CD4-positive, alpha-beta T cell treated with Interleukin-17A for 4 hours (primary cell): Measurements from ENCODE around the gene CHTF18.

Source experiments
- DNase-seq: peaks from one replicate; pipeline ENCODE4 v3.0.0-alpha.2; 2020; ENCODE audit warnings: mixed read lengths

Gene CHTF18

DNA sequence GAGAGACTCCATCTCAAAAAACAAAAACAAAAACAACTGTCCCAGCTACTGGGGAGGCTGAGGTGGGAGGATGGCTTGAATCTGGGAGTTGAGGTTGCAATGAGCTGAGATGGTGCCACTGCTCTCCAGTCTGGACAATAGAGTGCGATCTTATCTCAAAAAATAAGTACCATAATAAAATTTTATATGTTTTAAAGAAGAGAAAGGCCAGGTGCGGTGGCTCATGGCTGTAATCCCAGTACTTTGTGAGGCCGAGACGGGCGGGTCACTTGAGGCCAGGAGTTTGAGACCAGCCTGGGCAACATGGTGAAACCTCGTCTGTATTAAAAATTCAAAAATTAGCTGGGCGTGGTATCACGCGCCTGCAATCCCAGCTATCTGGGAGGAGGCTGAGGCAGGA, 11.6 kb upstream of the CHTF18 start:
- no peak for DNase-seq

DNA sequence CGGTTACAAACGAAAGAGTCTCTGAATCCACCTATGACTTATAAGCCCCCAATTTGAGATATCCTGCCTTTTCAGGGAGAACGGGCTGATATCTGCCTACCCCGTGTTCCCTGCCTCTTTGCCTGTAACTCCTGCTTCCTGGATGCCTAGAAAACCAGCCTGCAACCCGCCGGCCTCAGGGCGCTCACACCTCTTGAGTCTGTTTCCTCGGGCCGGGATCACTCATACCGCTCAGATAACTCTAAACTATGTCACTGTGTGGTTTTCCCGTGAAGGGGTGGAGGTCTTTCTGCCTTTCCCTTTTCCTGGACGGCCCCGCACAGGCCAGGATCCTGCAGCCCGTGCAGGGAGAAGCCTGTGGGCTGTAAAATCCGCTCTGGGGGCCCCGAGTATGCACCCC, 10.6 kb upstream of the CHTF18 start:
- no peak for DNase-seq

DNA sequence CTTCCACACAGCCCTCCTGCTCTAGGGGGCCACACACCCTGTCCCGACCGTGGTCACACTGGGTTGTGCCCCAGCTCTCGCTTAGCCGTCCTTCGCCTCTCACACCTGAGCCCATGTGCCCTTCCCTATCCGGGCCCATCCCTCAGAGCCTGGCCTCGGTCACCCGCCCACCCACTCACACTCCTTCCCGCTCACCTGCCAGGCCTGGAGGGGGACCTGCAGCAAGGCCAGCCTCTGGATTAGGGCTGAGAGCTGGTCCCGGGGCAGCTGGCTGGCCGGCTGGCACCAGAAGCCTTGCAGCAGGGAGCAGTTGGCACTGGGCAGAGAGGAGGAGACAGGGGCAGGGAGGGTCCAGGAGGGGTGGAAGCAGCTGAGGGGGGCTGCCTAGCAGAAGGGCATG, 10.0 kb upstream of the CHTF18 start:
- no peak for DNase-seq

DNA sequence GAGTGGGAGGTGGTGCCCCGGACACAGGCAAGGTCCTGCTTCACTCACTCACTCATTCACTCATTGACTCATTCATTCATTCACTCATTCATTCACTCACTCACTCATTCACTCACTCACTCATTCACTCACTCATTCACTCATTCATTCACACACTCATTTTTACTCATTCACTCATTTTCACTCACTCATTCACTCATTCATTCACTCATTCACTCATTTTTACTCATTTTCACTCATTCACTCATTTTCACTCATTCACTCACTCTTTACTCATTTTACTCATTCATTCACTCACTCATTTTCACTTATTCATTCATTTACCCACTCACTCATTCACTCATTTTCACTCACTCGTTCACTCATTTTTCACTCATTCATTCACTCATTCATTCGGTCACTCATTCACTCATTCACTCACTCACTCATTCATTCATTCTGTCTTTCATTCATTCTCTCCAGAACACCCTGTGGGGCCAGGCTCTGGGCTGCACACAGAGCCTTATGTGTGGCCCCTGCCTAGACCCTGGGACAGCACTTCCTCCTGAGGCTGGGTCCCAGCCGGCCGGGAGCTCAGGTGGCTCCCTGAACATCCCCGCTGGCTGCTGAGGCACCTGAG, 9.4 kb upstream of the CHTF18 start:
- DNase-seq: no peak

DNA sequence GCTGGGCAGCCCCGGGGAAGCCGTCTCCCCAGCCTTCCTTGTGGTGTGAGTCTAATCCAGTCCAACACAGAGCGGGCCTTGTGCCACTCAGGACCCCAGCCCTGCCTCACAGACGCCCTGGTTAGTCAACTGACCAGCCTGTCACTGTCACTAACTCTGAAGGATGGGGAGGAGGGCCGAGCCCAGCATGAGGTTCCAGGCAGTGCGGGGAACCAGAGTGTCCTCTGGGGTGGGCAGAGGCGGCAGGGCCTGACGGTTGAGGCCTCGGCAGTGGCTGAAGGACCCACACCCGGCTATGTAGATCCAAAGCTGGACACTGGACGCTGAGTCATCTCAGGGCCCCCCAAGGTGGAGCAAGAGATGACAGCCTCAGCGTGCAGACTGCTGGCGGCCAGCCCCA, 8.9 kb upstream of the CHTF18 start:
- DNase-seq: no peak

DNA sequence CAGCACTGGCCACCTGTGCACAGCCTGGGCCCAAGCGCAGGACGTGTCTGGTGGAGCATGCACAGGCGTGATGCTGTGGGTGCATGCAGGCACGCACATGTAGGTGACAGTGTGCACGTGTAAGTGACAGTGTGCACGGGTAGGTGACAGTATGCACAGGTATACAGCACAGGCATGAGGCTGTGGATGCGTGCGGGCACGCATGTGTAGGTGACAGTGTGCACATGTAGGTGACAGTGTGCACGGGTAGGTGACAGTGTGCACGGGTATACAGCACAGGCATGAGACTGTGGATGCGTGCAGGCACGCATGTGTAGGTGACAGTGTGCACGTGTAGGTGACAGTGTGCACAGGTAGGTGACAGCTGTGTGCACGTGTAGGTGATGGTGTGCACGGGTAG, 8.1 kb upstream of the CHTF18 start:
- DNase-seq: no peak

DNA sequence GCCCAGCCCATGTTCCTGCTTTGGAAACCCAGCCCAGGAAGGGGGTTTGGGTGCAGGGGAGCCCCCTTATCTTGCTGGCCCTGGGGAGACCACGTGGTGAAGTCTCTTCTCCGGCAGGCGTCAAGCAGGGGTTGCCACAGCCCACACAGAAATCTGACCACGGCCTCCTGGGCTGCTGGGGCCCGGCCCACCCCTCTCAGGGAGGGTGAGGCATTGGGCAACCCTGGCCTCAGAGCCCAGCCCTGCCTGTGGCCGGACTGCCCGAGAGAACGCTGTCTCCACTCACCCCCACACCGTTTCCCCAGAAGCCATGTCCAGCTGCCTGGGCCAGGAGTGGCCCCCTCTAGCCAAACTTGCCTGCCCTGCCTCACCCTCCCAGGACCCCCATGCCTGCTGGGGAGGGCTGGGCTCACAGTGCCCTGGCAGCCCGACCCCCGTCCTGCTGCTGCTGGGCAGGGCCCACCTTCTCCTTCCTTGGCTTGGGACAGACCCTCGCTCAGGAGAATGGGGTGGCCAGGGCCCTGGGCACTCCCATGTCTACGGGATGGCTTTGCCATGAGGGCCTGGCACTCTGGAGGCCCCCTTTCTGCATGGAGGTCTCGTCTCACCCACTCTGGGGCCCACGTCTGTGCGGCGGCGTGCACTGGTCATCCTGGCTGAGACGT, 6.9 kb upstream of the CHTF18 start:
- no peak for DNase-seq

DNA sequence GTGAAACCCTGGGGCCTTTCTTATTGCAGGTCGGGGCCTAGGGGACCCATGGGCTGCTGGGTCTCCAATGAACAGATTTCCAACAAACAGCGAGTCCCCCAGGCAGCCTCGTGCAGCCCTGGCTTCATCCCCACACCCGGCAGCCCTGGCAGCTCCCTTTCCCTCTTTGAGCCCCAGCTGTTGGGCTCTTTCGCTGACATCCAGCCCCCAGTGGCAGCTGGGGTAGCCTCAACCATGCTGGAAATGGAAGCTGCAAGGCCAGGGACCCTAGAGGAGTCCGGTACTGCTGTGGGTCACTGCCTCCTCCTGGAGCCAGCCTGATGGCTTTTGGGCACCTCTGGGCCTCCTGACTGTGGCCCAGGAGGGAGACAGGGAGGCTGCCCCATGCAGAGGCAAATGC, 6.2 kb upstream of the CHTF18 start:
- no peak for DNase-seq

DNA sequence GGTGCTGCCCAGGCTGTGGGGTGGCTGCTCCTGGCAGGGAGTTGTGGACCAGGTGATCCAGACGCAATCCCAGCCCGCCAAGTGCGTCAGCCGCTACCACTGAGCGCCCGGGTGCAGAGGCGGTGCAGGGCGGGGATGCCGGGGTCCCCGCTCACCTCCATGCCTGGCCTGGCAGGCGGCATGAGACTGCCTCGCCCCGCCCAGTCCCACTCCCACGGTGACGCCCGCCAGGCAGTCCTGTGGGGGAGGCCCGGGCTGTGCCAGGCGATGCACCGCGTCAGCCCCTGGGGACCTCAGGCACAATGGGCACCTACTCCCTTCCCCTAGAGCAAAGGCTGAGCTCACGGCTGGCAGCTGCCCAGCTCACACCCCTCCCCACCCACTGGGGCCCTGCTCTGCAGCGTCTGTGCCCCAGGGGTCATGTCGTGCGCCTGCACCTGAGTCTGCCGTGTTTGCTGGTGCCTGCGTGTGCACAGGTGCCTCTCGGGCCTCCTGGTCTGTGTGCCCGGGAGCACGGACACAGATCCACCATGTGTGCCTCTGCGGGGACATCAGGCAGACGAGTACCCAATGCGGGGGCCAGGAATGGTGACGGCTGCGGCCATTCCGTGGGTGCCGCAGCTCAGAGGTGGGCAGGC, 5.5 kb upstream of the CHTF18 start:
- DNase-seq: no peak

DNA sequence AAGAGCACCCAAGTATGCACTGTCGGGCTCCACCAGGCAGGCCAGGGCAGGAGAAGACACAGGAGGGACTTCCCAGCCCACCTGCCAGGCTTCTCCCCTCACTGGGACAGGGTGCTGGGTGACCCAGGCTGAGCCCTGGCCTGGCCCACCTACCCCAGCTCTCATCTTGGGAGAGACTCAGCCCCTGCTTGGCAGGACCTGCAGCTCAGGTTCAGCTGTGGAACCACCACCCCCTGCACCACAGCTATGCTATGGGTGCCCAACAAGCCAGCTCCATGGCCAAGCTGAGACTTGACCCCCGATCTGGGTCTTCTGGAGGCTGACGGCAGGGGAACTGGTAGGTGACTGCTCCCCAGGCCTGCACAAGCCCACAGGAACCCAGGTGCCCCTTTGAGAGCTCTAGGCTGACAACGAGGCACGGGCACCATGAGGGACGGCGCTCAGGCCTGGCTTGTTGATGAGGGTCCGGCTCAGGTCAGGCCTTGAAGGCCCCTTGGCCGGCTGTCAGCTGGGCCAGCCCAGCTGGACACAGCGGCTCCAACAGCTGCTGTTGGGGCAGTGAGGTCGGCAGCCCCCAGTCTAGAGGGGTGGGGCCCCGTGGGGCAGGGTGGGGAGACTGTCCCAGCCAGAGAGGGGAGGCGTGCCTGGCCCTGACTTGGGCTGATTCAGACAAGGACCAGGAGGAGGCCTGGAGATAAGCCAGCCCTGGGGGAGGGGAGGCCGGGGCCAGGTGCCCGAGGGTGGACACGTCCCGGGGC, 4.8 kb upstream of the CHTF18 start:
- no peak for DNase-seq

DNA sequence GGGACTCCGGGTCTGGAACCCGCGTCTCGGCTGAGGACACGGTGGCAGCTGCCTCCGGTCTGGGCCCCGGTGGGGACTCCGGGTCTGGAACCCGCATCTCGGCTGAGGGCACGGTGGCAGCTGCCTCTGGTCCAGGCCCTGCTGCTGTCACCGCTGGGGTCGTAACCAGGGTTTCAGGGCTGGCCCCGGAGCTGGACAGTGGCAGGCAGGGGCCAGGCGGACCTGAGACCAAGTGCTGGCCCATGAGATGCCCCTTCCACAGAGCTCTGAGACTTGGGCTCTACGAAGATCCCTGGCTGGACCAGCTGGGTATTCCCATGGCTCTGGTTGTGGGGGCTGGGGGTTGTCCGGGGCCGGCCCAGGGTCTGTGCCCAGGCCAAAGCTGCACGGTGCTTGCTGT, 4.0 kb upstream of the CHTF18 start:
- no peak for DNase-seq

DNA sequence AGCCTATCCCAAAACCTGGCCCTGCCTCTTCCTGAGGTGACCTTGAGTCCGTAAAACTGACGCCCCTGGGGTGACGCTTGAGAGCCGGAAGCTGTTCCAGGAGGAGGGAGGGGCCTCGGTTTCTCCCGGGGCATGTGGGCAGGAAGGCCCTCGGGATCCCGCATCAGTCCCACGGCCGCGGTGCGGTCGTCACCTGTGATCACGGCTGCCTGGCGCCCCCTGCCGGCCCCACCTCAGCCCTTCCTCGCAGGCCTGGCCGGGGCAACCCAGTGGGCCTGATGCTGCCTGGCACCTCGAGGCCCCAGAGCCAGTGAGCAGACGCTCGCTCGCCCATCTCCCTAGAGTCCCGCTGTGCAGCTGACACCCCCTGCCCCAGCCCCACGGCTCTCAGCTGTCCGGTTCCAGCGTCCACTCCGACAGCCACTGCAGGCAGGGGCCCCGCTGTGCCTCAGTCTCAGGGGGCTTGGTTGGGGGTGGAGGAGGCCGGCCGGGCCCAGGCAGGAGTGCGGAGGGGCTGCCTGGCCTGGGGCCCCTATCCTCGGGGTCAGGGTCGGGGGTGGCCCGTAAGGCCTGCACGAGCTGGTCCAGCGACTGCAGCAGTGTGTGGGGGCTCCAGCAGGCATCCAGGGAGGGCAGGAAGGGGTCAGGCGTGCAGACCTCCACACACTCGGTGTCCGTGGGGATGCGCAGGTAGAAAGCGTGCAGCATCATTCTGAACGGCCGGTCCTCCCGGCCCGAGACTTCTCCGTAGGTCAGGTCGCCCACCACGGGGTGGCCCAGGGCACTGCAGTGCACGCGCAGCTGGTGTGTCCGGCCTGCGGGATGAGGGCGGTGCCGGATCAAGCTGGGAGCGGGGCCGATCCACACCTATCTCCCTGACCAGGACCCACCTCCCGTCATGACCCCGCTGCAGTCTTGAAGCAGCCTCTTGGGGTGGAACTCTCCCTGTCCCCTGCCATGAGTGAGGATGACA, 2.6 kb upstream of the CHTF18 start:
- DNase-seq: peak; percentile 86

DNA sequence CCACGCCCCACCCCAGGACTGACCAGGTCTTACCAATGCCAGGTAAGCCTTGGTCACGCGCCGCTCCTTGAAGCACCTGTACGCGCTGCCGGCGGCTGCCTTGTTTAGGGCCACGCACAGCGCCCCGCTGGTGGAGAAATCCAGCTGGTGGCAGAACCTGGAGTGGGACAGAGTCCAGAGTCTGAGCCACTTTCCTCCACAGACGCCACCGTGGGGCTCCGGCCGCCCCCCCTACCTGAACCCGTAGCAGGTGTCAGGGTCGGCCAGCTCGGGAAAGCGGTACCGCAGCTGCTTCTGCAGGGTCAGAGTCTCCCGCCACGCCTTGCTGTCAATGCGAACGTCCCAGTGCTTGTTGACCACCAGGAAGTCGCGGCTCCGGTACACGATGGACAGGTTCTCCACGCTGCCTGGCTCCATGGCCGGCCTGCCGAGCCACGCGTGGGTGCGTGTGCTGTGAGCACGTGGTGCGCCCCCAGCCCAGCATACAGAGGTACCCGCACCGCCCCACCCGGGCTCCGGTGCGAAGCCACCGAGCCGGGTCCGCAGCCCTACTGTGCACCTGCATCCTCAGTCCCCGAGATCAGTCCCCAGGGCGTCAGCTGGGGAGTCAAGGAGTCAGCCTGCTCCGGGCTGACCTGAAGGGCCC, 976 bp upstream of the CHTF18 start:
- DNase-seq: no peak

DNA sequence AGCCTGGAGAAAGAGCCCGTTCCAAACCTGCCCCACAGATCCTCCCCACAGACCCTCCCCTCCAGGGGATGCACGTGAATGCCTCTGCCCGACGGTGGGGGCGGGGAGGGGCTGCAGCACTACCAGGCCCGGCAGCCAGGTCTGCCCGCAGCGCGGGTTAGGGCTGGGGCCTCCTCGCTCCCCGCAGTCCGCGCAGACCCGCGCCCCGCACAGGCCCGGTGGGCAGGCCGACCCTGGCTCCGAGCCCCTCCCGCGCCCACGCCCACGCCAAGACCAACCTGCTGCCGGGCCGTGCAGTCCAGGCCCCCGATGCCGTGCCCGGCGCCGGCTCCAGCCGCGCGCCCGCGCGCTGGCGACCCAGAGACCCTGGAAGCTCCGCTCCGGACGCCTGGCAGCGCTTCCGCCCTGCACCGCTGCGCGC, 432 bp upstream of the CHTF18 start, which contains the start of gene RPUSD1:
Gene RPUSD1 (minus strand): TSS at position 404 of the 421 bp plus-strand sequence. CDS start 644 bp downstream, outside the sequence.
- DNase-seq: no peak

DNA sequence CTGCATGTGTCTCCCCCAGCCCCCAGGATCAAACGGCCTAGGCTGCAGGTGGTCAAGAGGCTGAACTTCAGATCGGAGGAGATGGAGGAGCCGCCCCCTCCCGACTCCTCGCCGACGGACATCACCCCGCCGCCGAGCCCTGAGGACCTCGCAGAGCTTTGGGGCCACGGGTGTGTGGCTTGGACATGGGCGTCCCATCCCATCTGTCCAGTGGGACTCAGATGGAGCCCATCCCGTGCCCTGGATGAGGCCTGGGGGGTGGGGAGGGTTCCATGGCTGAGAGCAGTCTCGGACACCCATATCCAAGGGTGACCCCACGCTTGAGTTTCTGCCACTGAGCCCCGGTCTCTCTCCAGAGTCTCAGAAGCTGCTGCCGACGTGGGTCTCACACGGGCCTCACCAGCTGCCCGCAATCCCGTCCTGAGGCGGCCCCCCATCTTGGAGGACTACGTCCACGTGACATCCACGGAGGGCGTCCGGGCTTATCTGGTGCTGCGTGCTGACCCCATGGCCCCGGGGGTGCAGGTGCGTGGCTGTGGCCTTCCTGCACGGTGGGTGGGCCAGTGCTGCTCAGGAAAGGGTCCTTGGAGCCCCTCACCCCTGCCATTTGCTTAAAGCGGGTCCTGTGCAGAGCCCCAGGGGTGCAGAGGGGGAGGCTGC, 901 bp downstream of the CHTF18 start:
- DNase-seq: no peak

DNA sequence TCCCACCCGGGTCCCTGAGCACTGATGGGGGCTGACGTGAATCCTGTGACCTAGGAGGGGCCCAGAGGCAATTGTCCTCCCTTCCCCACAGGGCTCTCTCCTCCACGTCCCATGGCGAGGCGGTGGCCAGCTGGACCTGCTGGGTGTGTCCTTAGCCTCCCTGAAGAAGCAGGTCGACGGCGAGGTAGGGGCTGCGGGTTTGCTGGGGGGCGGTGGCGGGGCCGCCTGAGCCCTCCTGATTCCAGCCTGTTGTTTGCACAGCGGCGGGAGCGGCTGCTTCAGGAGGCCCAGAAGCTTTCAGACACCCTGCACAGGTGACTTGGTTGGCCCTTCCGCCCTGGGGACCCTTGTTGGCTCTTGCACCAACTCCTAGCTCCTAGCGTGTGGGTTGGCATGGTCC, 1.7 kb downstream of the CHTF18 start:
- no peak for DNase-seq

DNA sequence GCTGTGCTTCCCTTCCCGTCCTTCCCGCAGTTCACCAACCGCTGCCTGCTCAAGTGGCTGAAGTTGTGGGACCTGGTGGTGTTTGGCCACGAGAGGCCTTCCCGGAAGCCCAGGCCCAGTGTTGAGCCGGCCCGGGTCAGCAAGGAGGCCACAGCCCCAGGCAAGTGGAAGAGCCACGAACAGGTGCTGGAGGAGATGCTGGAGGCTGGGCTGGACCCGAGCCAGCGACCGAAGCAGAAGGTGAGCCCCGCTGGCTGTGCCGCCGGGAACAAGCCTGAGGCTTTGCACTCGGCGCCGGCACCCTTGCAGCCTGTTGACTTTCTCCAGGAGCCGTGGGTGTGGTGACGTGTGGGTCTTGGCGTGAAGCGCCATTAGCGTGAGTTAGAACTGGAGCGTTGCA, 2.7 kb downstream of the CHTF18 start:
- DNase-seq: no peak

DNA sequence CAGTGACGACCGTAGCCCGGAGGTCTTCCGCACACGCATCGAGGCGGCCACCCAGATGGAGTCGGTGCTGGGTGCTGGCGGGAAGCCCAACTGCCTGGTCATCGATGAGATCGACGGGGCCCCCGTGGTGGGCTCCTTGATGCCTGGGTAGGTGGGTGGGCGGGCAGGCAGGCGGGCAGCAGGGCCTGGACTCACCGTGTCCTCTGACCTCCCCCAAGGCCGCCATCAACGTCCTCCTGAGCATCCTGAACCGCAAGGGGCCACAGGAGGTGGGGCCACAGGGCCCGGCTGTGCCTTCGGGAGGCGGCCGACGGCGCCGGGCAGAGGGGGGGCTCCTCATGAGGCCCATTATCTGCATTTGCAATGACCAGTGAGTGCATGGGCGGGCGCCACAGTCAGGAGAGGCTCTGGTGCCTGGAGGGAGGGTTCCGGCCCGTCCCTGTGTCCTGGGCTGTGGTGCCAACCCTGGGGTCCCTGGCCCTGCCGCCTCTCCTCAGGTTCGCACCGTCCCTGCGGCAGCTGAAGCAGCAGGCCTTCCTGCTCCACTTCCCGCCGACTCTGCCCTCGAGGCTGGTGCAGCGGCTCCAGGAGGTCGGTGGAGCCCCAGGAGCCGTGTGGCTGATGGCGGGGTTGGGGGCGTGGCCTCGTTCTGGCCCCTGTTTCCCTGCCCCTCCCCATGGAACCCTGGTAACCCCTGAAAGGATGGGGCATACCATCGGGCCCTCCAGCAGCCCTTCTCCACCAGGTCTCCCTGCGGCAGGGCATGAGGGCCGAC, 4.0 kb downstream of the CHTF18 start:
- no peak for DNase-seq

DNA sequence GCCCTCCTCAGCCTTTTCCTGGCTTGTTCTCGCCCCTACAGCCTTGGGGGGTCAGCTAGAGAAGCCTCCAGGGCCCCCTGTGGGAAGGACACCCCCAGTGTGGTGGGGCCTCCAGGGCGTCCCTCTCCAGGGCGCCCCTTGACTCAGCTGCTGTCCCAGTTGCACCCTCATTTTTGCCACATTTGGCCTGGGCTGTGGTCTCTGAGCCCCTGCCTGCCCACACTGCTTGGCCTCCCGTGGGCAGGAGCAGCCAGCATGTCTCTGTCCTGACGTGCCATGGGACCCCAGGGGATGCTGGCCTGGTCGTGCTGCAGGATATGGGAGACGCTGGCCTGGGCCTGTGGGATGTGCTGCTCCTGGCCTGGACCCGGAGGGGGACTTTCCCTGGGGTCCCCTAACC, 5.0 kb downstream of the CHTF18 start:
- DNase-seq: no peak

DNA sequence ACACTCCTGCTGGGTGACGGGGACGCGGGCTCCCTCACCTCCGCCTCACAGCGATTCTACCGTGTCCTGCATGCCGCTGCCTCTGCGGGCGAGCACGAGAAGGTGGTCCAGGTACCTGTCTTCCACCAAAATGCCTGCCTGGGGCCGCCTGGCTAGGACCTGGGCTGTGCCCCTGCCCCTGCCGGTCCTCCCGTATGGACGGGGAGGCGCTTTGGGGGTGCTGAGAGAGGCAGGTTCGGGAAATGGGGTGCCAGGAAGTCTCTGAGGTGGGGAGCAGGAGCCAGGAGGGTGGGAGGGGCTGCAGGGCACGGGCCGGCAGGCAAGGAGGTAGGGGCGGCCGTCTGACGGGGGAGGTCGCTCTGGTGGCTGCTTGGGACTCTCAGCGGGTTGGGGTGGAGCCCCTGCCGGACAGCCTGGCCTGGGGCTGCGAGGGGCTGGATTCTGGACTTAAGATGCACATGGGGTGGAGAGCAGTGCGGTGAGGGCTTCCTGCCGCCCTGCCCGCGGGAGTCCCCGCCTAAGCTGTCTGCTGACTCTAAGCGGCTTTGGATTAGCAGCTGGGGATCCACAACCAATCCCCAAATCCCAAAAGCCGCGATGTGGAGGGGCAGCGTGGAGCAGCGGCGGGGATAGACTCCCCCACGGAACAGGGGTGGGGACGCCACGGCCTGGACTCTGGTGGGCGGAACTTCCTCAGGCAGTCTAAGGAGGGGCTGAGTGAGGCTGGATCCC, 5.8 kb downstream of the CHTF18 start:
- no peak for DNase-seq
